Ishikawa (cell line): ENCODE measurements around the gene GPALPP1.

Source experiments
- CEBPB ChIP-seq: IDR thresholded peaks from 2 replicates; pipeline ENCODE4 v1.6.1; 2012
- CREB1 ChIP-seq: IDR thresholded peaks from 2 replicates; pipeline ENCODE4 v1.6.1; 2012; ENCODE audit warnings: low read depth
- EGR1 ChIP-seq: IDR thresholded peaks from 2 replicates; pipeline ENCODE4 v1.6.1; 2012
- EP300 ChIP-seq: IDR thresholded peaks from 2 replicates; pipeline ENCODE4 v1.6.1; 2012; ENCODE audit warnings: borderline replicate concordance
- FOXM1 ChIP-seq: IDR thresholded peaks from 2 replicates; pipeline ENCODE4 v1.6.1; 2012; ENCODE audit warnings: low read depth, borderline replicate concordance
- NFIC ChIP-seq: IDR thresholded peaks from 2 replicates; pipeline ENCODE4 v1.6.1; 2012
- RAD21 ChIP-seq: IDR thresholded peaks from 2 replicates; pipeline ENCODE4 v1.6.1; 2012; ENCODE audit warnings: low read depth
- REST ChIP-seq: IDR thresholded peaks from 2 replicates; pipeline ENCODE4 v1.6.1; 2012; ENCODE audit warnings: low read depth, mild to moderate bottlenecking
- TAF1 ChIP-seq: IDR thresholded peaks from 2 replicates; pipeline ENCODE4 v1.6.1; 2012; ENCODE audit warnings: low read depth, mild to moderate bottlenecking
- TCF12 ChIP-seq: IDR thresholded peaks from 2 replicates; pipeline ENCODE4 v1.6.1; 2012; ENCODE audit warnings: low read depth
- TEAD4 ChIP-seq: IDR thresholded peaks from 2 replicates; pipeline ENCODE4 v1.6.1; 2012
- USF1 ChIP-seq: IDR thresholded peaks from 2 replicates; pipeline ENCODE4 v1.6.1; 2012
- YY1 ChIP-seq: IDR thresholded peaks from 2 replicates; pipeline ENCODE4 v1.6.1; 2012; ENCODE audit warnings: low read depth
- TF ChIP-seq, protein P1 (sequence below): IDR thresholded peaks from 2 replicates; pipeline ENCODE4 v1.6.1; 2012

The GPALPP1 gene

DNA sequence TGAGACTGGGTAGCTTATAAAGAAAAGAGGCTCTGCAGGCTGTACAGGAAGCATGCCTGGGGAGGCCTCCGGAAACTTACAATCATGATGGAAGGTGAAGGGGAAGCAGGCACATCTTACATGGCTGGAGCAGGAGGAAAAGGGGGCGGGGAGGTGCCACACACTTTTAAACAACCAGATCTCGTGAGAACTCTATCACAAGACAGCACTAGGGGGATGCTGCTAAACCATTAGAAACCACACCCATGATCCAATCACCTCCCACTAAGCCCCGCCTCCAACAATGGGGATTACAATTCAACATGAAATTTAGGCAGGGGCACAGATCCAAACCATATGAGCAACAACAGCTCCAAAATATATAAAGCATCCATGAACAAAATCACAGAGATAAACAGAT, 84.5 kb downstream of the GPALPP1 start:
- no peak for TF ChIP-seq EGR1
- TF ChIP-seq REST = no peak
- no peak for TF ChIP-seq CREB1
- TF ChIP-seq TCF12 = no peak
- no peak for TF ChIP-seq FOXM1
- TF ChIP-seq USF1 = no peak
- TF ChIP-seq YY1 = no peak
- no peak for TF ChIP-seq CEBPB
- TF ChIP-seq TAF1 = no peak
- no peak for TF ChIP-seq RAD21
- TF ChIP-seq EP300 = no peak
- no peak for TF ChIP-seq TEAD4

DNA sequence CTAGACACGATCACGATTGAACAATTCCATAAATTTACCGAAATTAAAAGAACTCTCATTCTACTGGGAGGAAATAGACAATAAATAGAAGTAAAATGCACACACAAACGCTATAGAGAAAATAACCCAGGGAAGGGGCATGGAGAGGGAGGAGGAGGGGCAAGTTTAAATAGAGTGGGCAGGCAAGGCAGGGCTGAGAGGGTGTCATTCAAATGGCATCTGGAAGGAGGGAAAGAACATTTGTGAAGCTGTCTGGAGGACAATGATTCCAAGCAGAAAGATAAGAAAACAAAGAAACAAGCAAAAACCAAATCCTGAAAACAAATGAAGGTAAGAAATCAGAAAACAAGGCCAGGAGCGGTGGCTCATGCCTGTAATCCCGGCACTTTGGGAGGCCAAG, 85.4 kb downstream of the GPALPP1 start:
- TF ChIP-seq USF1 = no peak
- TF ChIP-seq TCF12 = no peak
- TF ChIP-seq REST = no peak
- no peak for TF ChIP-seq TAF1
- TF ChIP-seq, protein P1, sequence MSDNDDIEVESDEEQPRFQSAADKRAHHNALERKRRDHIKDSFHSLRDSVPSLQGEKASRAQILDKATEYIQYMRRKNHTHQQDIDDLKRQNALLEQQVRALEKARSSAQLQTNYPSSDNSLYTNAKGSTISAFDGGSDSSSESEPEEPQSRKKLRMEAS = no peak
- no peak for TF ChIP-seq RAD21
- TF ChIP-seq CEBPB = no peak
- TF ChIP-seq NFIC = no peak
- TF ChIP-seq CREB1 = no peak

DNA sequence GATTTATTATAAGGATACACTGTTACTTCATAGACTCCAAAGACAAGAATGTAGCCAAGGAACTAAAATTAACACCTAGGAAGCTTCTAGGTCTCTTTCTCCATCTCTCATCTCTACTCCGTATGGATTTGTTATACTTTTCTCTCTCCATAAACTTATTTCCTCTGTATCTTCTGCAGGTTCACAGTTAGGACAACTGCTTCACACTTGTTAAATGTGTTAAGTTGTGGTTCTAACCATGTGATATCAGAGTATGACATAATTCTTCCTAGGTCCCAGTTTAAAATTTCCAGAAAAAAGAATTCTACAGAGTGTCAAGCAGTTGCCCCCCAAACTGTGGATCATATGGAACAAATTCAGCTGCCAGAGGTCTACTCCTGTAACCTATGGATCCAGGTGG, 88.7 kb downstream of the GPALPP1 start:
- TF ChIP-seq TEAD4 = no peak
- TF ChIP-seq NFIC = no peak
- TF ChIP-seq CEBPB = no peak
- TF ChIP-seq CREB1 = no peak
- no peak for TF ChIP-seq USF1
